Loucy (cell line): Measurements from ENCODE around the gene FMNL1.

Experiments used
- CTCF ChIP-seq: fragments of 200-600 bp; sonication (generic); conservative IDR thresholded peaks from 2 replicates; pipeline ENCODE4 v1.5.1; 2014; ENCODE audit warnings: mild to moderate bottlenecking, antibody characterized with exemption, low read length
- EZH2phosphoT487 ChIP-seq: fragments of 200-600 bp; IDR thresholded peaks from 2 replicates; pipeline ENCODE4 v1.6.1; 2018; ENCODE audit warnings: antibody characterized with exemption, mild to moderate bottlenecking, moderate library complexity, borderline replicate concordance

GRCh38 chr17:45237686-45238085, 16.0 kb downstream of the FMNL1 start:
- no peak for TF ChIP-seq CTCF
- no peak for TF ChIP-seq EZH2phosphoT487
